ENCODE results near the gene EYA2. TPM values are rescaled to one million over a fixed set of nuclear protein-coding genes. Genes with fewer than 3 reads are reported as not detected.

The EYA2 gene
- total RNA-seq, 1 donor from 2014 or later = 8.1 TPM

GRCh38 chr20:46941404-46941803 lies 46.8 kb downstream of the EYA2 start:
- H3K9me3 ChIP-seq = no peaks in the 10 kb centered on the region
- intact Hi-C loops (cut with DNase I) = no loop called here
- H3K36me3 ChIP-seq = no peaks in the 10 kb centered on the region
- H3K27ac ChIP-seq = no peak overlapping the region
- no peak overlapping the region for H3K4me3 ChIP-seq
- DNase-seq (ENCODE audit: extremely low spot score in 2 of 2) = no peak
- peaks cover 11% of the 10 kb centered on the region for H3K4me1 ChIP-seq
- TF ChIP-seq POLR2A (IDR thresholded peaks at IDR 0.05) = no peak
- H3K27me3 ChIP-seq = no peaks in the 10 kb centered on the region

DNA sequence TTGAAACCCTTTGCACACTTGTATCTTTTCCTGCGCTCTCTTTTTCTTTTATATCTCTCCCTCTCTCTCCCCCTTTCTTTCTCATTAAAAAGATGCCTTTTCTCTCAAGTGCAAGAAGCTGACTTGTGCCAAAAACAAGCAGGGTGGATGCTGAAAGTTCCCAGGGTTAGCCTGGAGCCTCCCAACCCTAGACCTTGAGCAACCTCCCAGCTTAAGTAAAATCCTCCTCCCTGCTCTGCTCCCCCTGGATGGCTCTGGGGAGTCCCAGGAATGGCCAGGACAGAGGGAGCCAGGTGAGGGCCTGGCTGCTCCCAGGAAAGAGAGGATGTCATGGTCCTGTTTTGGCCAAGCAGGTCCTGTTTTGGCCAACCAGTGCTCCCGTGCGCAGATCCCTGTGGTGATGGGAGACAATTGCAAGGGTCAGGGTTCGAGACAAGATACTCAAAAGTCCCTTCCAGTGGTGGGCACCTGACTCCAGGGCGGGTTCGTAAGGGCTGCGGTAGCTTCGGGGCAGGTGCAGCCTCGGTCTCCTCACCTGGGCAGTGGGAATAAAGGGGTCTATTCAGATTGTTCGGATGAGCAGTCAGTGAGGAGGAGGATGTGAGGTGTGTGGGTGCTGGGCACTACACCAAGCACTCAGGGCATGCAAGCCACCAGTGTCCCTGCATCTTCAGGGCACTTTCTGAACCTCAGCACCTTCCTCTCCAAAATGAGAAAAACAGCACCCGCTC lies 49.4 kb downstream of the EYA2 start:
- intact Hi-C loops (cut with DNase I) = no loop called here
- H3K27me3 ChIP-seq = no peaks in the 10 kb centered on the region
- DNase-seq (ENCODE audit: extremely low spot score in 2 of 2) = no peak
- H3K4me3 ChIP-seq = no peak overlapping the region
- peaks cover 15% of the 10 kb centered on the region for H3K4me1 ChIP-seq
- TF ChIP-seq POLR2A (IDR thresholded peaks at IDR 0.05) (no peak), CTCF (IDR thresholded peaks at IDR 0.05) (no peak), POLR2AphosphoS5 (IDR thresholded peaks at IDR 0.05; ENCODE audit: insufficient read depth in 1 of 2, low read depth in 1 of 2) (no peak)
- no peaks in the 10 kb centered on the region for H3K9me3 ChIP-seq
- H3K27ac ChIP-seq = no peak overlapping the region
- H3K36me3 ChIP-seq = no peaks in the 10 kb centered on the region

- intact Hi-C loops (cut with DNase I) = no loop called here
- no peaks in the 10 kb centered on the region for H3K36me3 ChIP-seq
- H3K4me3 ChIP-seq = no peak overlapping the region
- DNase-seq (ENCODE audit: extremely low spot score in 2 of 2) = no peak
- H3K9me3 ChIP-seq = no peaks in the 10 kb centered on the region
- peaks cover 15% of the 10 kb centered on the region for H3K4me1 ChIP-seq
- H3K27me3 ChIP-seq = no peaks in the 10 kb centered on the region
- H3K27ac ChIP-seq = no peak overlapping the region
- TF ChIP-seq POLR2A (IDR thresholded peaks at IDR 0.05) (no peak), POLR2AphosphoS5 (IDR thresholded peaks at IDR 0.05; ENCODE audit: insufficient read depth in 1 of 2, low read depth in 1 of 2) (no peak), CTCF (IDR thresholded peaks at IDR 0.05) (no peak)
These were observed 50.8 kb downstream of the EYA2 start for GRCh38 chr20:46945465-46945864.

GRCh38 chr20:46946181-46946624 lies 51.6 kb downstream of the EYA2 start:
- H3K27me3 ChIP-seq = no peaks in the 10 kb centered on the region
- H3K27ac ChIP-seq = no peak overlapping the region
- TF ChIP-seq POLR2A (IDR thresholded peaks at IDR 0.05) (no peak), CTCF (IDR thresholded peaks at IDR 0.05) (no peak), POLR2AphosphoS5 (IDR thresholded peaks at IDR 0.05; ENCODE audit: insufficient read depth in 1 of 2, low read depth in 1 of 2) (no peak)
- DNase-seq (ENCODE audit: extremely low spot score in 2 of 2) = no peak
- H3K36me3 ChIP-seq = no peaks in the 10 kb centered on the region
- no peak overlapping the region for H3K4me3 ChIP-seq
- intact Hi-C loops (cut with DNase I) = no loop called here
- no peaks in the 10 kb centered on the region for H3K9me3 ChIP-seq
- H3K4me1 ChIP-seq = peaks cover 15% of the 10 kb centered on the region

DNA sequence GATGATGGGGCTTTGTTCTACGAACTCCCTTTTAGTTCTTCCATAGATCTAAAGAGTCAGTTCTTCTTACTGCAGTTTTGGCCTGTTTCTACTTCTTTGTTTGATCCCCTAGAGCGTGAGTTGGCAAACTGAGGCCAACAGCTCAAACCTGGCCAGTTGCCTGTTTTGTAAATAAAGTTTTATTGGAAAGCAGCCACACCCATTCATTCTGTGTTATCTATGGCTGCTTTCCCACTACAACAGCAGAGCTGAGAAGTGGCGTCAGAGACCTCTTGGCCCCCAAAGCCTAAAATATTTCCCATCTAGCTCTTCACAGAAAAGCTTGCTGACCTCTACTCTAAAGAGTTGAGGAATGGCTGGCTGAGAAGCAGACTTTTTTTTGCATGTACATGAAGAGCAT lies 52.2 kb downstream of the EYA2 start:
- no peak overlapping the region for H3K27ac ChIP-seq
- no peaks in the 10 kb centered on the region for H3K9me3 ChIP-seq
- intact Hi-C loops (cut with DNase I) = no loop called here
- H3K27me3 ChIP-seq = no peaks in the 10 kb centered on the region
- H3K36me3 ChIP-seq = no peaks in the 10 kb centered on the region
- TF ChIP-seq CTCF (IDR thresholded peaks at IDR 0.05) = no peak
- no peak for TF ChIP-seq POLR2AphosphoS5 (IDR thresholded peaks at IDR 0.05; ENCODE audit: insufficient read depth in 1 of 2, low read depth in 1 of 2)
- TF ChIP-seq POLR2A (IDR thresholded peaks at IDR 0.05) = no peak
- H3K4me3 ChIP-seq = no peak overlapping the region
- peaks cover 15% of the 10 kb centered on the region for H3K4me1 ChIP-seq
- DNase-seq (ENCODE audit: extremely low spot score in 2 of 2) = no peak
